Naive B cell (primary cell): ENCODE data around the gene C6. TPM values are rescaled to one million over a fixed set of nuclear protein-coding genes. Genes with fewer than 3 reads are reported as not detected.

Source experiments
- ATAC-seq, 2 donors: fragments of 150-1000 bp; cut with Tn5 transposase; 2 replicates each; pipeline ENCODE4 v1.10.0; 2021; ENCODE audit warnings: low read depth in 2 of 2, mild to moderate bottlenecking in 2 of 2, moderate library complexity in 2 of 2
- DNase-seq: peaks from one replicate; pipeline ENCODE4 v3.0.0; 2022
- H3K27ac Mint-ChIP-seq, 6 donors: one replicate each; pipeline ENCODE4 v1.8.0; 2020 to 2022; ENCODE audit warnings: mild to moderate bottlenecking in 6 of 6, mixed read lengths in 6 of 6, moderate library complexity in 5 of 6, inconsistent platforms in 2 of 6
- H3K27me3 Mint-ChIP-seq, 3 donors: one replicate each; pipeline ENCODE4 v1.8.0; 2021 to 2022; ENCODE audit warnings: mixed read lengths in 3 of 3, mild to moderate bottlenecking in 1 of 3
- H3K36me3 Mint-ChIP-seq, 2 donors: one replicate each; pipeline ENCODE4 v1.8.0; 2020 to 2022; ENCODE audit warnings: mixed read lengths in 2 of 2, inconsistent platforms in 1 of 2, mild to moderate bottlenecking in 1 of 2
- H3K4me1 Mint-ChIP-seq, 3 donors: one replicate each; pipeline ENCODE4 v1.8.0; 2020 to 2022; ENCODE audit warnings: mixed read lengths in 3 of 3, inconsistent platforms in 1 of 3, mild to moderate bottlenecking in 1 of 3, moderate library complexity in 1 of 3
- H3K4me3 Mint-ChIP-seq, 8 donors: one replicate each; pipeline ENCODE4 v1.8.0; 2020 to 2022; ENCODE audit warnings: mild to moderate bottlenecking in 8 of 8, mixed read lengths in 8 of 8, moderate library complexity in 8 of 8, inconsistent platforms in 2 of 8
- H3K9me3 Mint-ChIP-seq, 7 donors: one replicate each; pipeline ENCODE4 v1.8.0; 2020 to 2022; ENCODE audit warnings: mixed read lengths in 7 of 7, mild to moderate bottlenecking in 5 of 7, inconsistent platforms in 2 of 7, moderate library complexity in 1 of 7
- polyA plus RNA-seq, 6 donors: library from polyadenylated mRNA; unstranded; fragments of 300-500 nt; fragmentation: Illumina TruSeq; gene quantifications; one replicate each; pipeline ENCODE4 v1.2.3, GENCODE V29; 2021; ENCODE audit warnings: low read depth in 6 of 6

The C6 gene
- polyA plus RNA-seq, 6 donors from 2014 or later: not detected

GRCh38 chr5:41145306-41145705 is 68.0 kb downstream of the C6 start:
- ATAC-seq: no peak
- Mint-ChIP-seq H3K4me1 (no peaks in the 10 kb centered on the region), H3K27ac (no peak overlapping the region), H3K36me3 (no peaks in the 10 kb centered on the region), H3K9me3 (peaks cover 0 to 4% (median 0%) of the 10 kb centered on the region in 7 donors), H3K4me3 (no peak overlapping the region), H3K27me3 (no peaks in the 10 kb centered on the region)
- DNase-seq: no peak

- no peaks in the 10 kb centered on the region for H3K27me3 Mint-ChIP-seq
- DNase-seq (no peak), ATAC-seq (no peak)
- H3K27ac Mint-ChIP-seq: no peak overlapping the region
- H3K4me3 Mint-ChIP-seq: no peak overlapping the region
- H3K4me1 Mint-ChIP-seq: no peaks in the 10 kb centered on the region
- H3K9me3 Mint-ChIP-seq: peaks cover 0 to 7% (median 2%) of the 10 kb centered on the region in 7 donors
- H3K36me3 Mint-ChIP-seq: no peaks in the 10 kb centered on the region
These were observed 70.0 kb downstream of the C6 start for GRCh38 chr5:41143131-41143901.

- no peaks in the 10 kb centered on the region for H3K36me3 Mint-ChIP-seq
These were observed 85.2 kb downstream of the C6 start for GRCh38 chr5:41127967-41128690.

GRCh38 chr5:41122459-41122858 is 90.9 kb downstream of the C6 start:
- no peak overlapping the region for H3K27ac Mint-ChIP-seq
- DNase-seq: no peak
- no peak for ATAC-seq
- no peaks in the 10 kb centered on the region for H3K27me3 Mint-ChIP-seq
- no peaks in the 10 kb centered on the region for H3K4me1 Mint-ChIP-seq
- peaks cover 0 to 2% (median 0%) of the 10 kb centered on the region in 7 donors for H3K9me3 Mint-ChIP-seq
- no peak overlapping the region for H3K4me3 Mint-ChIP-seq
- no peaks in the 10 kb centered on the region for H3K36me3 Mint-ChIP-seq

More at GRCh38 chr5:41127967-41128690, 85.2 kb downstream of the C6 start:
- peaks cover 0 to 4% (median 0%) of the 10 kb centered on the region in 7 donors for H3K9me3 Mint-ChIP-seq
- DNase-seq (no peak), ATAC-seq (no peak)
- H3K4me1 Mint-ChIP-seq: no peaks in the 10 kb centered on the region
- no peaks in the 10 kb centered on the region for H3K27me3 Mint-ChIP-seq
- H3K4me3 Mint-ChIP-seq: no peak overlapping the region
- no peak overlapping the region for H3K27ac Mint-ChIP-seq

- ATAC-seq (no peak), DNase-seq (no peak)
- H3K27me3 Mint-ChIP-seq: no peaks in the 10 kb centered on the region
- no peak overlapping the region for H3K4me3 Mint-ChIP-seq
- no peaks in the 10 kb centered on the region for H3K4me1 Mint-ChIP-seq
- H3K27ac Mint-ChIP-seq: no peak overlapping the region
- H3K9me3 Mint-ChIP-seq: peaks cover 0 to 3% (median 0%) of the 10 kb centered on the region in 7 donors
- H3K36me3 Mint-ChIP-seq: no peaks in the 10 kb centered on the region
These were observed 92.7 kb downstream of the C6 start for GRCh38 chr5:41120600-41120999.

- no peaks in the 10 kb centered on the region for H3K27me3 Mint-ChIP-seq
- ATAC-seq (no peak), DNase-seq (no peak)
- no peak overlapping the region for H3K27ac Mint-ChIP-seq
- no peaks in the 10 kb centered on the region for H3K4me1 Mint-ChIP-seq
- H3K4me3 Mint-ChIP-seq: no peak overlapping the region
- no peaks in the 10 kb centered on the region for H3K36me3 Mint-ChIP-seq
- peaks cover 0 to 3% (median 0%) of the 10 kb centered on the region in 7 donors for H3K9me3 Mint-ChIP-seq
These were observed 95.2 kb downstream of the C6 start for GRCh38 chr5:41118177-41118576.

- H3K27me3 Mint-ChIP-seq: no peaks in the 10 kb centered on the region
- no peaks in the 10 kb centered on the region for H3K36me3 Mint-ChIP-seq
- H3K4me3 Mint-ChIP-seq: no peak overlapping the region
- no peak overlapping the region for H3K27ac Mint-ChIP-seq
- H3K4me1 Mint-ChIP-seq: no peaks in the 10 kb centered on the region
- ATAC-seq (no peak), DNase-seq (no peak)
- peaks cover 0 to 4% (median 0%) of the 10 kb centered on the region in 7 donors for H3K9me3 Mint-ChIP-seq
These were observed 98.1 kb downstream of the C6 start for GRCh38 chr5:41115281-41115680.

GRCh38 chr5:41112486-41113455 is 100.6 kb downstream of the C6 start:
- Mint-ChIP-seq H3K4me1 (no peaks in the 10 kb centered on the region), H3K9me3 (peaks cover 0 to 4% (median 1%) of the 10 kb centered on the region in 7 donors), H3K27me3 (no peaks in the 10 kb centered on the region), H3K4me3 (no peak overlapping the region), H3K27ac (no peak overlapping the region), H3K36me3 (no peaks in the 10 kb centered on the region)
- ATAC-seq (no peak), DNase-seq (no peak)

GRCh38 chr5:41109186-41109585 is 104.1 kb downstream of the C6 start:
- Mint-ChIP-seq H3K4me1 (no peaks in the 10 kb centered on the region), H3K36me3 (no peaks in the 10 kb centered on the region), H3K4me3 (no peak overlapping the region), H3K27me3 (no peaks in the 10 kb centered on the region), H3K27ac (no peak overlapping the region), H3K9me3 (peaks cover 0 to 4% (median 0%) of the 10 kb centered on the region in 7 donors)
- DNase-seq (no peak), ATAC-seq (no peak)

GRCh38 chr5:41102341-41102740 is 111.0 kb downstream of the C6 start:
- no peaks in the 10 kb centered on the region for H3K4me1 Mint-ChIP-seq
- DNase-seq: no peak
- no peaks in the 10 kb centered on the region for H3K27me3 Mint-ChIP-seq
- H3K4me3 Mint-ChIP-seq: no peak overlapping the region
- no peak overlapping the region for H3K27ac Mint-ChIP-seq
- ATAC-seq: no peak
- peaks cover 0 to 2% (median 0%) of the 10 kb centered on the region in 7 donors for H3K9me3 Mint-ChIP-seq
- H3K36me3 Mint-ChIP-seq: no peaks in the 10 kb centered on the region

GRCh38 chr5:41097642-41098041 is 115.7 kb downstream of the C6 start:
- Mint-ChIP-seq H3K4me3 (no peak overlapping the region), H3K36me3 (no peaks in the 10 kb centered on the region), H3K9me3 (peaks cover 0 to 4% (median 2%) of the 10 kb centered on the region in 7 donors), H3K27me3 (no peaks in the 10 kb centered on the region), H3K27ac (peak overlapping the region in 1 of 6 donors; percentile 54), H3K4me1 (no peaks in the 10 kb centered on the region)
- no peak for ATAC-seq
- no peak for DNase-seq

- Mint-ChIP-seq H3K4me1 (no peaks in the 10 kb centered on the region), H3K27me3 (no peaks in the 10 kb centered on the region), H3K9me3 (peaks cover 0 to 8% (median 5%) of the 10 kb centered on the region in 7 donors), H3K27ac (no peak overlapping the region), H3K36me3 (no peaks in the 10 kb centered on the region), H3K4me3 (no peak overlapping the region)
- DNase-seq (no peak), ATAC-seq (no peak)
These were observed 117.8 kb downstream of the C6 start for GRCh38 chr5:41095324-41096101.

- ATAC-seq (no peak), DNase-seq (no peak)
- Mint-ChIP-seq H3K4me3 (no peak overlapping the region), H3K9me3 (peaks cover 0 to 8% (median 5%) of the 10 kb centered on the region in 7 donors), H3K27me3 (no peaks in the 10 kb centered on the region), H3K4me1 (no peaks in the 10 kb centered on the region), H3K27ac (peak overlapping the region in 1 of 6 donors; percentile 35), H3K36me3 (no peaks in the 10 kb centered on the region)
These were observed 118.5 kb downstream of the C6 start for GRCh38 chr5:41094871-41095270.
